OCI-LY7 (cell line): ENCODE measurements around the gene PITPNM1.

Experiments used
- EZH2phosphoT487 ChIP-seq: fragments of 200-600 bp; sonication (generic); IDR thresholded peaks from 2 replicates; pipeline ENCODE4 v1.6.1; 2018; ENCODE audit warnings: low read depth, borderline replicate concordance, mild to moderate bottlenecking, mixed run types, antibody characterized with exemption, low read length, moderate library complexity, mixed read lengths
- TF ChIP-seq, protein P1 (sequence below): fragments of 200-600 bp; sonication (generic); conservative IDR thresholded peaks from 2 replicates; pipeline ENCODE4 v1.5.1; 2014; ENCODE audit warnings: mild to moderate bottlenecking, antibody characterized with exemption, low read length, moderate library complexity, mixed read lengths

GRCh38 chr11:67542971-67543370 is 37.8 kb upstream of the PITPNM1 start:
- TF ChIP-seq, protein P1, sequence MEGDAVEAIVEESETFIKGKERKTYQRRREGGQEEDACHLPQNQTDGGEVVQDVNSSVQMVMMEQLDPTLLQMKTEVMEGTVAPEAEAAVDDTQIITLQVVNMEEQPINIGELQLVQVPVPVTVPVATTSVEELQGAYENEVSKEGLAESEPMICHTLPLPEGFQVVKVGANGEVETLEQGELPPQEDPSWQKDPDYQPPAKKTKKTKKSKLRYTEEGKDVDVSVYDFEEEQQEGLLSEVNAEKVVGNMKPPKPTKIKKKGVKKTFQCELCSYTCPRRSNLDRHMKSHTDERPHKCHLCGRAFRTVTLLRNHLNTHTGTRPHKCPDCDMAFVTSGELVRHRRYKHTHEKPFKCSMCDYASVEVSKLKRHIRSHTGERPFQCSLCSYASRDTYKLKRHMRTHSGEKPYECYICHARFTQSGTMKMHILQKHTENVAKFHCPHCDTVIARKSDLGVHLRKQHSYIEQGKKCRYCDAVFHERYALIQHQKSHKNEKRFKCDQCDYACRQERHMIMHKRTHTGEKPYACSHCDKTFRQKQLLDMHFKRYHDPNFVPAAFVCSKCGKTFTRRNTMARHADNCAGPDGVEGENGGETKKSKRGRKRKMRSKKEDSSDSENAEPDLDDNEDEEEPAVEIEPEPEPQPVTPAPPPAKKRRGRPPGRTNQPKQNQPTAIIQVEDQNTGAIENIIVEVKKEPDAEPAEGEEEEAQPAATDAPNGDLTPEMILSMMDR, result no peak
- no peak for TF ChIP-seq EZH2phosphoT487
